GM12873 (cell line): ENCODE data around the gene FAM234B.

Experiments used
- CTCF ChIP-seq: IDR thresholded peaks from 2 replicates; pipeline ENCODE4 v1.5.1; 2012; ENCODE audit warnings: low read depth, mild to moderate bottlenecking, moderate library complexity, low read length, control low read depth; ENCODE audit not compliant: insufficient read depth; ENCODE audit errors: missing control alignments

The FAM234B gene

GRCh38 chr12:13044002-13044905 lies at the start of gene FAM234B:
FAM234B (plus strand) TSS chr12:13044381; CDS start chr12:13044404, 23 bp downstream.
- TF ChIP-seq CTCF, result peak; percentile 17

GRCh38 chr12:12995088-12995487 lies 49.1 kb upstream of the FAM234B start:
- no peak for TF ChIP-seq CTCF

GRCh38 chr12:12996209-12996608 lies 48.0 kb upstream of the FAM234B start:
- TF ChIP-seq CTCF, result no peak

- TF ChIP-seq CTCF, result no peak
These were observed 47.0 kb upstream of the FAM234B start for GRCh38 chr12:12997156-12997555.

- no peak for TF ChIP-seq CTCF
These were observed 46.4 kb upstream of the FAM234B start for GRCh38 chr12:12997734-12998133.

GRCh38 chr12:12998248-12998647 lies 45.9 kb upstream of the FAM234B start:
- TF ChIP-seq CTCF, result no peak

GRCh38 chr12:12999271-12999958 lies 44.8 kb upstream of the FAM234B start:
- no peak for TF ChIP-seq CTCF
